Ovary (tissue), 9 donors: ENCODE measurements around the gene DOCK1. TPM values are rescaled to one million over a fixed set of nuclear protein-coding genes. Genes with fewer than 3 reads are reported as not detected.
"Not testable (repeated sequence)": the region's sequence is repeated elsewhere in the genome, so short reads cannot be mapped to it uniquely, and the experiment has no call there.

Source experiments
- DNase-seq, 5 donors: peaks; one replicate each; pipeline ENCODE4 v3.0.0-alpha.2; 2019 to 2020
- H3K27ac ChIP-seq, 2 donors: fragments of 200-600 bp; one replicate each; pipeline versions ENCODE4 v1.5.1 to v1.8.0; 2019 to 2022
- H3K27me3 ChIP-seq: fragments of 200-600 bp; one replicate; pipeline ENCODE4 v1.8.0; 2022
- H3K36me3 ChIP-seq: fragments of 200-600 bp; sonication (generic); one replicate; pipeline ENCODE4 v1.5.1; 2019
- H3K4me1 ChIP-seq: one replicate; pipeline ENCODE4 v1.8.1; 2013; ENCODE audit warnings: mild to moderate bottlenecking, moderate library complexity; ENCODE audit not compliant: insufficient read depth
- H3K4me3 ChIP-seq: fragments of 200-600 bp; sonication (generic); one replicate; pipeline ENCODE4 v1.5.1; 2017
- H3K9me3 ChIP-seq, 2 donors: fragments of 200-600 bp in 1 of 2; sonication (generic) in 1 of 2; one replicate each; pipeline versions ENCODE4 v1.5.1 to v1.8.1; 2013 to 2019; ENCODE audit warnings: mild to moderate bottlenecking in 1 of 2, moderate library complexity in 1 of 2
- CTCF ChIP-seq, 3 donors: fragments of 450-650 bp in 2 of 3; fragments of 200-600 bp in 1 of 3; IDR thresholded peaks; one replicate each; pipeline versions ENCODE4 v1.5.1 to v1.8.0; 2016 to 2022; ENCODE audit warnings: antibody characterized with exemption in 3 of 3, mild to moderate bottlenecking in 1 of 3
- EP300 ChIP-seq: sonication (generic); formaldehyde crosslinking; IDR thresholded peaks from one replicate; pipeline ENCODE4 v1.6.1; 2017; ENCODE audit warnings: antibody characterized with exemption
- POLR2A ChIP-seq: fragments of 450-650 bp; IDR thresholded peaks from one replicate; pipeline ENCODE4 v1.6.1; 2017; ENCODE audit warnings: antibody characterized with exemption, mild to moderate bottlenecking, moderate library complexity
- WGBS, 3 donors: extraction: QIAGEN DNeasy Blood & Tissue Kit in 1 of 3; methylation state at CpG; one replicate each; pipeline versions ENCODE4 v1.1.5 to v1.1.7; 2013 to 2017; 5-methylcytosine and 5-hydroxymethylcytosine counted together
- intact Hi-C, 4 donors: fragments of 100-400 bp; cut with DNase I; formaldehyde crosslinking; loops; one replicate each; pipeline versions ENCODE4 v1.11.0 to v1.15.1; 2022 to 2023
- polyA plus RNA-seq, 2 donors: library from polyadenylated mRNA; stranded (reverse); fragments of 200-250 nt in 1 of 2; fragments of 350-450 nt in 1 of 2; fragmentation: Illumina TruSeq in 1 of 2; extraction: RNeasy Lipid Tissue Mini Kit (QIAGEN cat#74804) in 1 of 2; gene quantifications; one replicate each; pipeline ENCODE4 v1.2.3, GENCODE V29; 2013 to 2014
- total RNA-seq, 7 donors: library from RNA; depleted of rRNA in 2 of 7; stranded (reverse); fragments of >200 nt in 2 of 7; fragmentation: NEBNext Ultra II Directional in 3 of 7; extraction: Animal tissue kit (Norgen Biotek cat#: 25700) in 3 of 7; gene quantifications; one replicate each; pipeline versions ENCODE4 v1.1.0 to v1.2.4, GENCODE V29; 2016 to 2023
- donor health status: DM: no; HTN: no; CAD: no; lungs with moderate emphysema.
- donor health status: DM: no; HTN: no; CAD: no.
- donor health status: Bipolar disorder and iron deficiency.
- donor health status: DM: yes; HTN: yes; CAD: no.
- donor health status: DM: no; HTN: no; CAD: no.
- donor health status: DM: yes; HTN: yes; CAD: no.

DOCK1 gene
- total and polyA plus RNA-seq, 9 donors, result 24.7 to 68.3 (median 51.1) TPM

- Histone ChIP-seq H3K4me3 (no peak overlapping the region), H3K27ac (no peak overlapping the region), H3K4me1 (peaks cover 18% of the 10 kb centered on the region), H3K27me3 (no peaks in the 10 kb centered on the region), H3K36me3 (no peaks in the 10 kb centered on the region), H3K9me3 (no peaks in the 10 kb centered on the region)
- TF ChIP-seq EP300, result no peak
- DNase-seq, result no peak
- intact Hi-C loops, result no loop called here
- 100% methylated on average over 1 of the region's 1 CpG for WGBS, 3 donors
These were observed 9.3 kb downstream of the DOCK1 start for GRCh38 chr10:126914561-126914960.

GRCh38 chr10:126916952-126917351 lies 11.7 kb downstream of the DOCK1 start:
- not testable (repeated sequence) for DNase-seq

GRCh38 chr10:126917375-126917774 lies 12.1 kb downstream of the DOCK1 start:
- no peak for DNase-seq
- TF ChIP-seq POLR2A (no peak), EP300 (no peak), CTCF (IDR thresholded peaks at IDR 0.05) (no peak)
- H3K4me3 ChIP-seq, result no peak overlapping the region
- intact Hi-C loops, result no loop called here
- no peaks in the 10 kb centered on the region for H3K27me3 ChIP-seq
- H3K9me3 ChIP-seq, result no peaks in the 10 kb centered on the region
- H3K27ac ChIP-seq, result no peak overlapping the region
- peaks cover 17% of the 10 kb centered on the region for H3K4me1 ChIP-seq
- no peaks in the 10 kb centered on the region for H3K36me3 ChIP-seq
- WGBS, 3 donors, result 58 to 75% (median 73%) methylated on average over 7 of the region's 7 CpGs

More at GRCh38 chr10:126916952-126917351, 11.7 kb downstream of the DOCK1 start:
- WGBS, 3 donors, result 88 to 91% (median 90%) methylated on average over 10 to 12 of the region's 12 CpGs
- peaks cover 17% of the 10 kb centered on the region for H3K4me1 ChIP-seq
- H3K27ac ChIP-seq, H3K9me3 ChIP-seq, intact Hi-C loops, H3K4me3 ChIP-seq, H3K27me3 ChIP-seq, H3K36me3 ChIP-seq: not testable (repeated sequence)

GRCh38 chr10:126917975-126918908 lies 13.0 kb downstream of the DOCK1 start:
- 82 to 89% (median 83%) methylated on average over 24 of the region's 24 CpGs for WGBS, 3 donors
- no peak for TF ChIP-seq CTCF (IDR thresholded peaks at IDR 0.05)
- TF ChIP-seq POLR2A, result no peak
- TF ChIP-seq EP300, result no peak
- H3K4me1 ChIP-seq, result peaks cover 17% of the 10 kb centered on the region
- no peak overlapping the region for H3K27ac ChIP-seq
- H3K27me3 ChIP-seq, result no peaks in the 10 kb centered on the region
- no peak overlapping the region for H3K4me3 ChIP-seq
- H3K9me3 ChIP-seq, result no peaks in the 10 kb centered on the region
- no peaks in the 10 kb centered on the region for H3K36me3 ChIP-seq
- intact Hi-C loops, result no loop called here
- DNase-seq, result no peak

- Histone ChIP-seq H3K27ac (no peak overlapping the region), H3K4me1 (peaks cover 17% of the 10 kb centered on the region), H3K4me3 (no peak overlapping the region), H3K27me3 (no peaks in the 10 kb centered on the region), H3K36me3 (no peaks in the 10 kb centered on the region), H3K9me3 (no peaks in the 10 kb centered on the region)
- DNase-seq, result no peak
- TF ChIP-seq POLR2A, result no peak
- TF ChIP-seq EP300, result no peak
- TF ChIP-seq CTCF (IDR thresholded peaks at IDR 0.05), result no peak
- WGBS, 3 donors, result 74 to 76% (median 75%) methylated on average over 13 of the region's 13 CpGs
- intact Hi-C loops, result no loop called here
These were observed 14.2 kb downstream of the DOCK1 start for GRCh38 chr10:126919426-126919825.
